HCT116 (cell line): ENCODE data around the gene COL15A1. TPM values are rescaled to one million over a fixed set of nuclear protein-coding genes. Genes with fewer than 3 reads are reported as not detected.

ENCODE experiments used
- ATAC-seq: fragments of 200-7000 bp; cut with Tn5 transposase; 2 replicates; pipeline ENCODE4 v1.9.1; 2020; ENCODE audit warnings: mild to moderate bottlenecking, moderate library complexity
- BruUV-seq: library from RNA; stranded (reverse); fragments of 400-500 nt; replicated peaks from 2 replicates; lab custom pipeline; 2021; lab: Mats Ljungman, UMichigan
- CTCF ChIA-PET: fragments of 300-600 bp; sonication (Branson Sonifier 250); formaldehyde crosslinking; loops from one replicate; lab custom pipeline; 2021; ENCODE audit warnings: antibody characterized with exemption; lab: Charles Lee
- POLR2A ChIA-PET: fragments of 300-600, 350-600 bp; sonication (Branson Sonifier 250); formaldehyde crosslinking; loops from one replicate; lab custom pipeline; 2021; ENCODE audit warnings: antibody characterized with exemption; lab: Charles Lee
- RAD21 ChIA-PET, 2 experiments: fragments of 300-600 bp; sonication (Branson Sonifier 250); formaldehyde crosslinking; loops; one replicate each; lab custom pipeline; 2023; ENCODE audit warnings: low total read pairs in 2 of 2; ENCODE audit not compliant: uncharacterized antibody in 2 of 2, unreplicated experiment in 2 of 2, low non-redundant PET in 1 of 2; lab: Charles Lee
- DNase-seq: peaks from one replicate; pipeline ENCODE4 v3.0.0-alpha.2; 2010; ENCODE audit warnings: low read depth, low spot score
- H2AFZ ChIP-seq: fragments of 200-600 bp; shearing (Covaris generic), sonication (generic); 2 replicates; pipeline ENCODE4 v1.6.1; 2017; ENCODE audit warnings: low read depth, mixed run types, mixed read lengths, antibody characterized with exemption, low read length; ENCODE audit not compliant: poor library complexity, severe bottlenecking
- H3K27ac ChIP-seq: 2 replicates; pipeline ENCODE4 v1.5.1; 2012; ENCODE audit warnings: low read depth, low read length
- H3K27me3 ChIP-seq: fragments of 200-600 bp; sonication (generic); 2 replicates; pipeline ENCODE4 v1.6.1; 2016; ENCODE audit warnings: mixed run types, low read length, mixed read lengths; ENCODE audit not compliant: insufficient read depth
- H3K36me3 ChIP-seq, 2 experiments: fragments of 200-500 bp in 1 of 2; fragments of 200-600 bp in 1 of 2; sonication (Bioruptor generic) in 1 of 2; sonication (generic) in 1 of 2; 2 replicates each; pipeline versions ENCODE4 v1.5.1 to v1.6.1; 2014 to 2016; ENCODE audit warnings: low read length in 2 of 2, inconsistent platforms in 1 of 2, mixed read lengths in 1 of 2, mixed run types in 1 of 2; ENCODE audit not compliant: insufficient read depth in 2 of 2, control insufficient read depth in 1 of 2
- H3K4me1 ChIP-seq, 2 experiments: fragments of 200-600 bp in 1 of 2; sonication (generic) in 1 of 2; 2 replicates each; pipeline versions ENCODE4 v1.5.1 to v1.6.1; 2012 to 2017; ENCODE audit warnings: low read length in 2 of 2, inconsistent platforms in 1 of 2, mild to moderate bottlenecking in 1 of 2, mixed read lengths in 1 of 2, mixed run types in 1 of 2, moderate library complexity in 1 of 2; ENCODE audit not compliant: insufficient read depth in 2 of 2, control insufficient read depth in 1 of 2
- H3K4me2 ChIP-seq: fragments of 200-600 bp; sonication (generic); 2 replicates; pipeline ENCODE4 v1.6.1; 2017; ENCODE audit warnings: mixed run types, low read length, mixed read lengths
- H3K4me3 ChIP-seq, 2 experiments: fragments of 200-600 bp in 1 of 2; sonication (generic) in 1 of 2; replicated peaks in 1 of 2; 2 replicates each; pipeline ENCODE4 v1.5.1; 2011 to 2016; ENCODE audit warnings: low read length in 2 of 2, control low read depth in 1 of 2, low read depth in 1 of 2, mild to moderate bottlenecking in 1 of 2, mixed read lengths in 1 of 2, mixed run types in 1 of 2
- H3K79me2 ChIP-seq: fragments of 200-600 bp; sonication (generic); 2 replicates; pipeline ENCODE4 v1.6.1; 2017; ENCODE audit warnings: mild to moderate bottlenecking, mixed run types, low read length, moderate library complexity, mixed read lengths; ENCODE audit not compliant: insufficient read depth
- H3K9ac ChIP-seq: fragments of 200-600 bp; sonication (generic); 2 replicates; pipeline ENCODE4 v1.6.1; 2016; ENCODE audit warnings: low read length, mixed read lengths
- H3K9me2 ChIP-seq: fragments of 200-600 bp; sonication (generic), shearing (Covaris generic); 2 replicates; pipeline ENCODE4 v1.6.1; 2017; ENCODE audit warnings: mixed run types, mild to moderate bottlenecking, moderate library complexity; ENCODE audit not compliant: insufficient read depth
- H3K9me3 ChIP-seq, 2 experiments: fragments of 200-500 bp in 1 of 2; fragments of 200-600 bp in 1 of 2; sonication (Bioruptor generic) in 1 of 2; sonication (generic) in 1 of 2; 2 replicates each; pipeline ENCODE4 v1.6.1; 2014 to 2017; ENCODE audit warnings: low read length in 2 of 2, mixed read lengths in 2 of 2, inconsistent platforms in 1 of 2, low read depth in 1 of 2, mild to moderate bottlenecking in 1 of 2, mixed run types in 1 of 2, moderate library complexity in 1 of 2; ENCODE audit not compliant: control insufficient read depth in 1 of 2, insufficient read depth in 1 of 2
- H4K20me1 ChIP-seq: fragments of 200-600 bp; sonication (generic), shearing (Covaris generic); 2 replicates; pipeline ENCODE4 v1.6.1; 2017; ENCODE audit warnings: mixed run types, mild to moderate bottlenecking, moderate library complexity; ENCODE audit not compliant: insufficient read depth
- ATF3 ChIP-seq: IDR thresholded peaks from 2 replicates; pipeline ENCODE4 v1.6.1; 2012
- CBX3 ChIP-seq: IDR thresholded peaks from 2 replicates; pipeline ENCODE4 v1.6.1; 2012; ENCODE audit warnings: low read depth
- CEBPB ChIP-seq: IDR thresholded peaks from 2 replicates; pipeline ENCODE4 v1.6.1; 2012; ENCODE audit warnings: low read depth
- ELF1 ChIP-seq: IDR thresholded peaks from 2 replicates; pipeline ENCODE4 v1.6.1; 2012; ENCODE audit warnings: low read depth, borderline replicate concordance
- EZH2 ChIP-seq: fragments of 200-600 bp; sonication (generic); IDR thresholded peaks from 2 replicates; pipeline ENCODE4 v1.6.1; 2017; ENCODE audit warnings: antibody characterized with exemption, mixed run types
- EZH2phosphoT487 ChIP-seq: fragments of 200-600 bp; IDR thresholded peaks from 2 replicates; pipeline ENCODE4 v1.6.1; 2018; ENCODE audit warnings: antibody characterized with exemption, borderline replicate concordance
- FOSL1 ChIP-seq: IDR thresholded peaks from 2 replicates; pipeline ENCODE4 v1.6.1; 2012; ENCODE audit warnings: low read depth
- POLR2A ChIP-seq: IDR thresholded peaks from 2 replicates; pipeline ENCODE4 v1.7.0; 2011; ENCODE audit warnings: borderline replicate concordance; ENCODE audit not compliant: insufficient read depth, insufficient read length; ENCODE audit errors: extremely low read depth
- POLR2AphosphoS5 ChIP-seq: IDR thresholded peaks from 2 replicates; pipeline ENCODE4 v1.6.1; 2011; ENCODE audit warnings: mild to moderate bottlenecking, low read depth, low read length, moderate library complexity
- RAD21 ChIP-seq: IDR thresholded peaks from 2 replicates; pipeline ENCODE4 v1.6.1; 2012; ENCODE audit warnings: low read depth, mild to moderate bottlenecking
- SP1 ChIP-seq: IDR thresholded peaks from 2 replicates; pipeline ENCODE4 v1.6.1; 2012; ENCODE audit warnings: low read depth
- TCF7L2 ChIP-seq: IDR thresholded peaks from 2 replicates; pipeline ENCODE4 v1.7.0; 2011; ENCODE audit warnings: borderline replicate concordance, inconsistent platforms; ENCODE audit not compliant: insufficient read depth, insufficient read length; ENCODE audit errors: extremely low read depth
- YY1 ChIP-seq: IDR thresholded peaks from 2 replicates; pipeline ENCODE4 v1.6.1; 2011; ENCODE audit warnings: low read length, low read depth, moderate library complexity, mild to moderate bottlenecking; ENCODE audit not compliant: insufficient replicate concordance; ENCODE audit errors: extremely low read depth
- ZBTB33 ChIP-seq: IDR thresholded peaks from 2 replicates; pipeline ENCODE4 v1.6.1; 2011; ENCODE audit warnings: mild to moderate bottlenecking, low read length, moderate library complexity; ENCODE audit not compliant: insufficient replicate concordance; ENCODE audit errors: extremely low read depth
- ZNF274 ChIP-seq: fragments of 200-500 bp; sonication (Bioruptor generic); IDR thresholded peaks from 2 replicates; pipeline ENCODE4 v1.6.1; 2014; ENCODE audit warnings: mild to moderate bottlenecking, low read depth, low read length, inconsistent platforms
- intact Hi-C: fragments of 100-400 bp; cut with micrococcal nuclease; formaldehyde crosslinking; loops from 2 replicates; pipeline ENCODE4 v1.10.0; 2022
- total RNA-seq: library from RNA; stranded (reverse); gene quantifications from one replicate; pipeline ENCODE4 v1.2.1, GENCODE V29; 2021; ENCODE audit not compliant: unreplicated experiment
- TF ChIP-seq, protein P1 (sequence below): IDR thresholded peaks from 2 replicates; pipeline ENCODE4 v1.6.1; 2012
- TF ChIP-seq, protein P2 (sequence below): IDR thresholded peaks from 2 replicates; pipeline ENCODE4 v1.6.1; 2012; ENCODE audit warnings: low read depth
- TF ChIP-seq, protein P3 (sequence below), 3 experiments: fragments of 200-600 bp in 1 of 3; sonication (generic) in 1 of 3; IDR thresholded peaks in 2 of 3; conservative IDR thresholded peaks in 1 of 3; 2 replicates each; pipeline ENCODE4 v1.5.1; 2012 to 2017; ENCODE audit warnings: low read depth in 2 of 3, low read length in 2 of 3, antibody characterized with exemption in 1 of 3, borderline replicate concordance in 1 of 3, control low read depth in 1 of 3, mild to moderate bottlenecking in 1 of 3, mixed read lengths in 1 of 3, mixed run types in 1 of 3, moderate library complexity in 1 of 3; ENCODE audit not compliant: insufficient read depth in 1 of 3

The COL15A1 gene
- total RNA-seq, 1 experiment from 2014 or later, result 0.15 TPM

DNA sequence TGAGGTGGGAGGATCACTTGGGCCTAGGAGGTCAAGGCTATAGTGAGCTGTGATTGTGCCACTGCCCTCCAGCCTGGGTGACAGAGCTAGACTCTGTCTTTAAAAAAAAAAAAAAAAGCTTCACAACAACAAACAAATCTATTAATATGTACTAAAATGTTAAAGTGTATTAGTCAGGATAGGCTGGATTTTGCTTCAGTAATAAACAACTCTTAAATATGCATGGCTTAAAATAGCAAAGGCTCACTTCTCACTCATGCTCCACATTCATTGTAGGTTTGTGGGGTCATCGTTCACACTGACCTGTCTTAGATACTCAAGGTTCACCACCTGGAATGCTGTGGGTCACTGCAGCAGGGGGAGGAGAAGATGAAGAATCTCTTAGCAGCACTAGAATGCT, 33.8 kb upstream of the COL15A1 start:
- ChIA-PET POLR2A (no interaction called here), CTCF (no interaction called here), RAD21 (no interaction called here)
- H3K36me3 ChIP-seq, result no peaks in the 10 kb centered on the region
- H3K4me3 ChIP-seq, result no peak overlapping the region
- no peaks in the 10 kb centered on the region for H3K27me3 ChIP-seq
- no peak for ATAC-seq
- H3K79me2 ChIP-seq, result no peaks in the 10 kb centered on the region
- H3K4me2 ChIP-seq, result no peak overlapping the region
- H3K4me1 ChIP-seq, result peaks cover 3 to 8% of the 10 kb centered on the region in 2 experiments; a peak in 3 of 4 replicates
- no peaks in the 10 kb centered on the region for H3K9me2 ChIP-seq
- no peak overlapping the region for H3K9ac ChIP-seq
- no TSS peak for BruUV-seq
- no peak overlapping the region for H3K27ac ChIP-seq
- DNase-seq, result no peak
- no peaks in the 10 kb centered on the region for H4K20me1 ChIP-seq
- no peaks in the 10 kb centered on the region for H3K9me3 ChIP-seq
- no peak overlapping the region for H2AFZ ChIP-seq
- intact Hi-C loops, result no loop called here
- no peak for TF ChIP-seq RAD21
- no peak for TF ChIP-seq SP1
- TF ChIP-seq ELF1, result no peak
- no peak for TF ChIP-seq EZH2phosphoT487
- no peak for TF ChIP-seq POLR2A
- no peak for TF ChIP-seq ZBTB33
- no peak for TF ChIP-seq FOSL1
- no peak for TF ChIP-seq CEBPB
- no peak for TF ChIP-seq ATF3
- TF ChIP-seq, protein P1, sequence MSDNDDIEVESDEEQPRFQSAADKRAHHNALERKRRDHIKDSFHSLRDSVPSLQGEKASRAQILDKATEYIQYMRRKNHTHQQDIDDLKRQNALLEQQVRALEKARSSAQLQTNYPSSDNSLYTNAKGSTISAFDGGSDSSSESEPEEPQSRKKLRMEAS, result no peak
- TF ChIP-seq, protein P2, sequence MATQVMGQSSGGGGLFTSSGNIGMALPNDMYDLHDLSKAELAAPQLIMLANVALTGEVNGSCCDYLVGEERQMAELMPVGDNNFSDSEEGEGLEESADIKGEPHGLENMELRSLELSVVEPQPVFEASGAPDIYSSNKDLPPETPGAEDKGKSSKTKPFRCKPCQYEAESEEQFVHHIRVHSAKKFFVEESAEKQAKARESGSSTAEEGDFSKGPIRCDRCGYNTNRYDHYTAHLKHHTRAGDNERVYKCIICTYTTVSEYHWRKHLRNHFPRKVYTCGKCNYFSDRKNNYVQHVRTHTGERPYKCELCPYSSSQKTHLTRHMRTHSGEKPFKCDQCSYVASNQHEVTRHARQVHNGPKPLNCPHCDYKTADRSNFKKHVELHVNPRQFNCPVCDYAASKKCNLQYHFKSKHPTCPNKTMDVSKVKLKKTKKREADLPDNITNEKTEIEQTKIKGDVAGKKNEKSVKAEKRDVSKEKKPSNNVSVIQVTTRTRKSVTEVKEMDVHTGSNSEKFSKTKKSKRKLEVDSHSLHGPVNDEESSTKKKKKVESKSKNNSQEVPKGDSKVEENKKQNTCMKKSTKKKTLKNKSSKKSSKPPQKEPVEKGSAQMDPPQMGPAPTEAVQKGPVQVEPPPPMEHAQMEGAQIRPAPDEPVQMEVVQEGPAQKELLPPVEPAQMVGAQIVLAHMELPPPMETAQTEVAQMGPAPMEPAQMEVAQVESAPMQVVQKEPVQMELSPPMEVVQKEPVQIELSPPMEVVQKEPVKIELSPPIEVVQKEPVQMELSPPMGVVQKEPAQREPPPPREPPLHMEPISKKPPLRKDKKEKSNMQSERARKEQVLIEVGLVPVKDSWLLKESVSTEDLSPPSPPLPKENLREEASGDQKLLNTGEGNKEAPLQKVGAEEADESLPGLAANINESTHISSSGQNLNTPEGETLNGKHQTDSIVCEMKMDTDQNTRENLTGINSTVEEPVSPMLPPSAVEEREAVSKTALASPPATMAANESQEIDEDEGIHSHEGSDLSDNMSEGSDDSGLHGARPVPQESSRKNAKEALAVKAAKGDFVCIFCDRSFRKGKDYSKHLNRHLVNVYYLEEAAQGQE, result no peak
- TF ChIP-seq CBX3, result no peak
- TF ChIP-seq ZNF274, result no peak
- TF ChIP-seq, protein P3, sequence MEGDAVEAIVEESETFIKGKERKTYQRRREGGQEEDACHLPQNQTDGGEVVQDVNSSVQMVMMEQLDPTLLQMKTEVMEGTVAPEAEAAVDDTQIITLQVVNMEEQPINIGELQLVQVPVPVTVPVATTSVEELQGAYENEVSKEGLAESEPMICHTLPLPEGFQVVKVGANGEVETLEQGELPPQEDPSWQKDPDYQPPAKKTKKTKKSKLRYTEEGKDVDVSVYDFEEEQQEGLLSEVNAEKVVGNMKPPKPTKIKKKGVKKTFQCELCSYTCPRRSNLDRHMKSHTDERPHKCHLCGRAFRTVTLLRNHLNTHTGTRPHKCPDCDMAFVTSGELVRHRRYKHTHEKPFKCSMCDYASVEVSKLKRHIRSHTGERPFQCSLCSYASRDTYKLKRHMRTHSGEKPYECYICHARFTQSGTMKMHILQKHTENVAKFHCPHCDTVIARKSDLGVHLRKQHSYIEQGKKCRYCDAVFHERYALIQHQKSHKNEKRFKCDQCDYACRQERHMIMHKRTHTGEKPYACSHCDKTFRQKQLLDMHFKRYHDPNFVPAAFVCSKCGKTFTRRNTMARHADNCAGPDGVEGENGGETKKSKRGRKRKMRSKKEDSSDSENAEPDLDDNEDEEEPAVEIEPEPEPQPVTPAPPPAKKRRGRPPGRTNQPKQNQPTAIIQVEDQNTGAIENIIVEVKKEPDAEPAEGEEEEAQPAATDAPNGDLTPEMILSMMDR (IDR thresholded peaks at IDR 0.05 in 2 of 3, conservative IDR thresholded peaks at IDR 0.05 in 1 of 3; ENCODE audit: borderline replicate concordance in 1 of 3, insufficient read depth in 1 of 3, low read depth in 2 of 3, low read length in 2 of 3), result no peak
- TF ChIP-seq TCF7L2, result no peak
- TF ChIP-seq EZH2, result no peak
- TF ChIP-seq POLR2AphosphoS5, result no peak
- no peak for TF ChIP-seq YY1
